Fibroblast of the conjunctiva (primary cell): ENCODE results near the gene AGAP1.
"Not testable (repeated sequence)": the region's sequence is repeated elsewhere in the genome, so short reads cannot be mapped to it uniquely, and the experiment has no call there.

Source experiments
- DNase-seq: peaks from one replicate; pipeline ENCODE4 v3.0.0-alpha.2; 2010; ENCODE audit warnings: low read depth

Gene AGAP1

DNA sequence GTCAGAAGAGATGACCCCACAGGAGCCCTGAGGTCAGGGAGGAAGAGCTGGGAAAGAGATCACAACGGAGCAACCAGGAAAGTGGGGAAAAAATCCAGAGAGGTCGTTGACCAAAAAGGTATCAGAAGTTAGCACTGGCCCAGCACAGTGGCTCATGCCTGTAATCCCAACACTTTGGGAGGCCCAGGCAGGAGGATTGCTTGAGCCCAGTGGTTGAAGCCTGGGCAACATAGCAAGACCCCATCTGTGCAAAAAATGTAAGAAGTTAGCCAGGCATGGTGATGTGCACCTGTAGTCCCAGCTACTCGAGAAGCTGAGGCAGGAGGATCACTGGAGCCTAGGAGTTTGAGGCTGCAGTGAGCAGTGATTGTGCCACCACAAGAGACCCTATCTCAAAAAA is 552.9 kb downstream of the AGAP1 start:
- no peak for DNase-seq

DNA sequence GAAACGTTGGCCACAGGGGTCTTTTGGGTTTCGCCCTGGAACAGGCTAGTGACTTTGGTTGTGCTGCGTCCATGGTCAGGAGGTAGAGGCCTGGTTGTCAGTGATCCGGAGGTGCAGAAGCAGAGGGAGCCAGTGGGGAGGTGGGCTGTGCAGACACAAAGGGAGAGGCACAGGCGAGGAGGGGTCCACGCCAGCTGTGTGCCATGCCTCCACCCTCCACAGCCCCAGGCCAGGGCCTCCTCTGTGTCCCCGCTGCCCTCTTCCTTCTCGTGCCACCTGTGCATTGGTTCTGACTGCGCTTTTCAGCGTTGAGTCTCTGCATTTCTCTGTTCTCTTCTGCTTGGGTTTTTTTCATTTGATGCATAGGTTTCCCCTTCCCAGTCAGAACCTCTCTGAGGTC is 553.3 kb downstream of the AGAP1 start:
- no peak for DNase-seq

DNA sequence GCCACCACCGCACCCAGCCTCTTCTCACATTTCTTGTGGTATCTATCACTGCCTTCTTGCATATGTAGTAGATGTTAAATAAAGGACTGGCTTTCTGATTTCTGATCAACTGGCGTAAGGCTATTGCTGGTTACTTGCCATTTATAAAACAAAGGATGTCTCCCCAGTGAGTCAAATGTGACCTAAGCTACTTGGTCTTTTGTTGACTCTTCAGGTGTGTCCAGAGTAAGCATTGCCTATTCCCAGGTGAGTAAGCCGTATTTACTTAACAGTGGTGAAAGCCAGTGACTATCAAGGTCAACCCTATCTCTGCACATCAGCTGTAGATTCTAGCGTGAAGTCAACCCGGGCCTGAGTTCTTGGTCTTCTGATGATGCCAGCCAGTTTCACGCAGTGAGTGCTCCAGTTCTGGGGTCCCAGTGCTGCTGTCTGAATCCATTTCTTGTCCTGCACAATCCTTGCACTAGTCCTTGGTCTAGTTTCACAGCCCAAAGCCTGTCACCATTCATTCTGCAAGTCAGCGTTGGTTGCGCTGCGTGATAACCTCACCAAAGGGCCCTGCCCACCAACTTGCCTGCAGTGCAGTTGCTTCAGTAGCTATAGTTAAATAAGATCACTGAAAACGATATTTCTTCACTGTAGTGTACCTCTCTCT is 554.2 kb downstream of the AGAP1 start:
- DNase-seq, result no peak

DNA sequence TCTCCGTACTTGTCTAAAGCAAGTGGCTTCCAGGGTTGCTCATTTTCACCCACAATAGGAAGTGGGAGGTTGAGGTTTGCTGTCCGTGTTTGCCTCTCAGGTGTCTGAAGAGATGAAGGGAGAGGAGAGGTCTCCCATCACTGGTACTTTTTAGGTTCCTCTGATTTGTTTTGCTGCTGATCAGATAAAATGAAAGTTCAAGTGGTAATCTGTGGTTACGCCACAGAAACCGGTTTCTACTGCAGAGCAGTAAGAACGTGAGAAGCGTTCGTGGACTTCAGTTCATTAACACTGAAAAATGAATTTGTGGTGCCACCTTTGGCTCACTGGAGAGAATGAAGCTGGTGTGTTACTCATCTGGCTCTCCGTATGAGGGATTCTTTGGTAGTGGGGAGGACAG is 556.1 kb downstream of the AGAP1 start:
- no peak for DNase-seq

DNA sequence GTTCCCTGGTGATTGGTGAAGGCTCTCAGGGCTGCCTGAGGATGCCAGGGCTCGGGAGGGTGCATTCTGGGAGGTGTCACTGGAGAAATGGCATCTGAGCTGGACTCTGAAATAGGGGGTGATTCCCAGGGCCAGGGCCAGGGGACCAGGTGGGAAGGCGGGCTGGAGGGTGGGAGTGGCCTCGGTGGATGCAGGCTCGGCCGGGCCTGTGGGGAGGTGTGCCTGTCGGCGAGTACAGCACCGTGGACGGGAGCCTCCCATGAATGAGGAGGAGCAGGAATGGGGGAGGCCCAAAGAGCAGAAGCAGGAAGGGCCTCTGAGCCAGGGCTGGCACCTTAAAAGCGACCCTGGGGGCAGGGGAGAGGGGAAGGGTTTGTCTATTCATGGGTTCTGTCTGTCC is 557.5 kb downstream of the AGAP1 start:
- no peak for DNase-seq

DNA sequence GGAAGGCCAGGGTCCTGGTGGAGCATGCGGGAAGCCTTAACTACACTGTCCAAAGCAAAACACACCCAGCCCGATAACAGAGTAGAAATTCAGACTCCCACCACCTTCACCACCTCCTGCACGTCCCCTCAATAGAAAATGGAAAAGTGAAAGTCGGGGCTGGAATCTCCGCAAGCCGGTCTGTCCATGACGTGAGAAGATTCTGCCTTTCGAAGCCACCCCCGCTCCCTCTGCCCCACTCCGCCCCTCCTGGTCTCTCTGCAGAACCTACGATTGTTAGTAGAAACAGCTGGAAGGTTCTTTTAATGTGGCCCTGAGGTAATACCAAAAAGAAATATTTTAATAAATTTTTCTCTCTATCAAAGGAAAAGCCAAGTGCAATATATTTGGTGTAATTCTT is 558.0 kb downstream of the AGAP1 start:
- no peak for DNase-seq

DNA sequence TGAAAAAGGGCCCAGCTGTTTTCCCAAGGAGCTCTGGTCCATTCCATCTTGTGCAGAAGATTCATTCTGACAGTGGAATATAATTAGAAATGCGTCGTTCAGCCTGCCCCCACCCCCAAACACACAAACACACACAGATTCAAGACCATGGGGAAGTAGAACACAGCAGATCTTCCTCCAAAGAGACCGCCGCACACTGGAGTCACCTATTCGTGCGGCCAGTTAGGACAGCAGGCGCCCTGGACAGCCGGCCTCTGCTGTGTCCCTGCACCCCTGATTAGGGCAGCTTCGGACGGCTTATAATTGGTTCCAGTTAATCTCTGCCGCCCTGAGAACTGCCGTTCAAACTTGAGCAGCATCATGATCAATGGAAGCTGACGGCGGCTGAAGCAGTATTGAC is 558.4 kb downstream of the AGAP1 start:
- DNase-seq, result no peak

DNA sequence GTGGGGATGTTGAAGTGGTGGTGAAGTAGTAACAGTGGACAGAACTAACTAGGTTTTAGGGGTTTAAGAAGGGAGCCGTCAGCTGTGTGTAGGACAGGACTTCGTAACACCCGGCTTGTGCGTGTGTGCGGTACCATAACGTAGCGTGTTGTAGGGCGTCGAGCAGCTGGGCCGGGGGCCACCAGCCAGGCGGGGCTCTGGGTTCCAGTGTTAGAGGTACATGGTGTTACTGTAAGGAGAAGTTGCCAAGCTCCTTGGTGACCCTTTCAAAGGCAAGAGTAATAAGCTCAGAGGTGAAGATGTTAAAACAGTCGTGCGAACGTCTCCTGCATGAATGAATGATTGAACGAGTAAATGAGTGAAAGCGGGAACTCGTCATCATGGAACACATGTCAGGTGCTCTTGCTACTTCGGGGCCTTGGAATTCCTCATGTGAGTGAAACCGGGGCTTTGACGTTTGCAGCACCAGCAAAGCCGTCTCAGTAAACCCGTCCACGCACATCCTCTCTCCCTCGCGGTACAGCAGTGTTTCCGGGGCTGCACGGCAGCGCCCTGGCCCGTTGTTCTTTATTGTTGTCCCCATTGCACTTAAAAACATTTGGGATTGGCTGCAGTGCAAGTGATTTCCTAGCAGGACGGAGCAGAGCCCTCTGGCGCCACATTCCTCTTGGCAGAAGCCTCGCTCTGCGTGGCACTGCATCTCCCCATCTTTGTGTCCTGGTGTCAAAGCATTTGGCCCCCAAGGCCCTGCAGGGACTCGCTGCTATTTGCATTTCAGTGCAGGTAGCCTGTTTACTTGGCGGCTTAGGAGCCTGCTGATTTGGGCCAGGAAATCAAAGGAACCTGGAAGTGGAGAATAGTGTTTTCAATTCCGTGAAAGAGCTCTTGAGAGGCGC is 559.3 kb downstream of the AGAP1 start:
- no peak for DNase-seq

DNA sequence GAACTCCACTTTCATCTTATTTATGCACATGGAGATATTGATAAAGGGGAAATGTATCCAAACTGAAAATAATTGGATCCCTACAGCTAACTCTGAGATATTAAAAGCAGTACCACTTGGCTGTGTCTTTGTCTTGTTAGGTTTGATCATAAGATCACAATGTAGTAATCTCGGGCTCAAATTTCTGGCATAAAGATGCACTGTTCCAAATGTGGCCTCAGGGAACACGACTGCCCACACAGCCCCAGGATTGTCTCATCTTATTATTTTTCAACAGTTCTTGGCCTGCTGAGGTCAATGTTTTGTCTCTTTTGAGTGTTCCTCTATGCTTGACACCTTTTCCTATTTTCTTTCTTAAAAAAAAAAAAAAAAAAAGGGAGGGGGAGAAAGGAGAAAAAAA is 560.3 kb downstream of the AGAP1 start:
- no peak for DNase-seq

DNA sequence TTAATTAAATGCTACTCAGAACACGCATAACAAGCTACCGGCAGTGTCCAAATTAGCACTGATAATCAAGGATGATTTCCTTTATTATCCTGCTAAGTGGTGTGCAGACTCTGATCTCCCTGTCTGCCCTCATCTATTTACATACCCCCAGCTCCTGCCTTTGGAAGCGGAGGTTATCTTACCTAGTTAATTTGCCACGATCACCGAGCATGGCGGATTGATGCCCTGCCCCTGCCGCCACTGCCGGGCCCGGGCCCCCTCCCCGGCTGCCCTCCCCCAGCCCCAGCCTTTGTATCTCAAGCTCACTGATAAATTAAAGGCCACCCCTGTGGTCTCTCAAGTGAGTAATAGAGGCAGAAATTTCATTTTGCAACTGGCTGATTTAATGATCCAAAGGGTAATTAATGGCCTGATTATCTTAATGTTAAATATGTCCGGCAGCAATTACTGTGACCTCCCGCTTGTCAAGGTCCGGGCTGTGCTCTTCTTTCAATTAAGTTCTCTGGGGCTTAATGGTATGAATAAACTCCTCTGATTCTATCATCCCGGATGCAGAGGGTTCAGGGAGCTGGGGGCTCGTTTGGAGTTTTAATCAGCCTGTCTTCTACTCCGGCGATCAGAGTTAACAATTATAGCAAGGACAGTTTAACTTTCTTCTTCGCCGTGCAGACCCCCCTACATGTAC is 560.9 kb downstream of the AGAP1 start:
- no peak for DNase-seq

DNA sequence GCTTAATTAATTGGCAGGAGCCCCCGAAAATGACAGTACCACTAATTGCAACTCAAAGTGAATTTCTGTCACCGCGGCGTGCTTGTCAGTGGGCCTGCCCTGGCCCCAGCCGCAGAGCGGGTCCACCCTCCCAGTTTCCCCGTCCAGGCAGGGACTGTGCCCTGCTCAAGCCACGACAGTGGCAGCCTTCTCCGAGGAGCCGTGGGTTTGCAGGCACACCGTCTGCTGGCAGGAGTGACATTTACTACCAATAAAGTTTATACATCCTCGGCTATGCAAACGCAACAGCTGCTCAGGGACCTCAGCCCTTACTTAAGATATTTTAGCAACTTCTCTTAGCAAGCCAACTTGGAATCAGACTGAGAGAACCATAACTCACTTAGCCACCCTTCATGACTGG is 561.6 kb downstream of the AGAP1 start:
- no peak for DNase-seq

DNA sequence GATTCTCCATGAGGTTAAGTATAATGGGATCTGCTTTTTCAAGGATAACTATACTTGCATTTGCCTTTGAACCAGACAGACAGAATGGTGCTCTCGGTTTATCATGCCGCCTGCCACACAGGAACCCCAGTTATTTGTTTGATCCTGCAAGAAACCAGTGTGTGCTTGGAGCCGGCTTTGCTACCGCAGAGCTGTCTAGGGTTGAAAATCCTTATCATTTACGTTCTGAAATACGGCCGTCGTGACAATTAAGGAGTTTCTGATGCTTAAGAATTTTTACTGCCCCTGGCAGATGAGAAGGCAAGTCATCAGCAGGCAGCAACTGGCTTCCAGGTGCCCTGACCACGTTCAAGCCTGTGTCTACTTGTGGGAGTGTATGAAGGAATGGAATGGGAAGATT is 562.3 kb downstream of the AGAP1 start:
- no peak for DNase-seq

DNA sequence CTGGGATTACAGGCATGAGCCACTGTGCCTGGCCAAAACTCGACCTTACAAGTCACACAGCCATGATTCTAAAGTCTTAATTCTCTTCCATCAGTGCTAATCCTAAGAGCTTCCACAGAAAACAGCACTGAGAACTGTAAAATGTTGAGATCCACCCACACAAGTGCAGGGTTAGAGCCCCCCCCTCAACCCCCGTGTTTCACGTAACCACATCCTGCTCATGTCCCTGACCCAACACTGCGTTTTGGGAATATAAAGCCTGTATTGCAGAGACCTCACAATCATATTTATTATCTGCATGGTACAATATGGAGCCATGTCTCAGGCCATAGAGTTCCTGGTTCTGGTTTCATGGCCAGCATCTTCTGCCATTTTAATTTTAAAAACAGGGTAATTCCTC is 563.5 kb downstream of the AGAP1 start:
- no peak for DNase-seq

DNA sequence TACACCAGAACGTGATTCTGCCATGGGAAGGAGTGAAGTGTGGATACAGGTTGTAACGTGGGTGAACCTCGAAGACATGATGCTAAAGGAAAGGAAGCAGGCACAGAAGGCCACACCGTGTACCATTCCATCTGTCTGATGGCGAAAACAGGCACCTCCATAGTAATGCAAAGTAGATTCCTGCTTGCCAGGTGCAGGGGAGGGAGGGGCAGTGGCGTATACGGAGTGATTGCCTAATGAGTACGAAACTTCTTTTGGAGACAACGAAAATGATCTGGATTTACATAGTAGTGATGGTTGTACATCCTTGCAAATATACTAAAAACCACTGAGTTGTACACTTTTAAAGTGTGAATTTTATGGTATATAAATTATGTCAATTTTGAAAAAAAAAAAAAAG is 567.7 kb downstream of the AGAP1 start:
- DNase-seq, result no peak

DNA sequence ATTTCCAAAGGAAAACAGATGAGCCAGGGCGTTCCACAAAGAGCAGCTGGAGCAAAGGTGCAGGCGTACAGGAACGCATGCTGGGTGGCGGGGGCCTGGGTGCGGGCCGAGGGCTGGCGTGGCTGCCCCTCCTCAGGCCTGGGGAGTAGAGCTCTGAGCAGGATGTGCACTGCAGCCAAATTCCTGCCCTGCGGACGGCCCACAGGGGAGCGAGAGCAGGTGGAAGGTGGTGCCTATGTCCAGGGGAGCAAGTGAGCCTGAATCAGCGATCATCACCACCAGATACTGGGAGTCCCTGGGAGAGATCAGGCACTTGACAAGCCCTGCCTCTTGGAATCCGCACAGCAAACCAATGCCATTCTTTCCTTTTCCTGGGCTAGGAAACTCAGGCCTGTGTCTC is 568.1 kb downstream of the AGAP1 start:
- DNase-seq, result no peak

DNA sequence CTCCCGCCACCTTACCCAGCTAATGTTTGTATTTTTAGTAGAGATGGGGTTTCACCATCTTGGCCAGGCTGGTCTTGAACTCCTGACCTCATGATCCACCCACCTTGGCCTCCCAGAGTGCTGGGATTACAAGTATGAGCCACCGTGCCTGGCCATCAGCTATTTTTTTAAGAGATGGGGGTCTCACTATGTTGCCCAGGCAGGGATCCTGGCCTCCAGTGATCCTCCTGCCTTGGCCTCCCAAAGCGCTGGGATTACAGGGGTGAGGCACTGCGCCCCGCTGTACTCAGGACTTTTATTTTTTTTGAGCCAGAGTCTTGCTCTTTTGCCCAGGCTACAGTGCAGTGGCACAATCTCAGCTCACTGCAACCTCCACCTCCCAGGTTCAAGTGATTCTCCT is 569.0 kb downstream of the AGAP1 start:
- DNase-seq, result not testable (repeated sequence)

DNA sequence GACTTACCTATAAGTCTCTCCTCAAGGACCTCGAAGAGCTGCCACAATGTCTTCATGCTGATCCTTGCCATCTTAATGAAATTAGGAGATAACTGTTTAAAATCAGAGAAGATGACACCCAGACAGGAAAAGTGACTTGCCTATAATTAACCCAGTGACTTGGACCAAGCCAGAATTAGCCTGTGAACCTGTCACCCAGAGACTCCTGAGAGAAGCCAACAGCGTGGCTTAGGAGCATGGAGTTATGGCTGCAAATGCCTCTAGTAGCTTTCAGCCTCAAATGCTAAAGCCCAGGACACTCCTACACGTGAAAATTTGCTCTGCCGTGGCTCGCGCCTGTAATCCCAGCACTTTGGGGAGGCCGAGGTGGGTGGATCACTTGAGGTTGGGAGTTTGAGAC is 570.2 kb downstream of the AGAP1 start:
- DNase-seq, result no peak

DNA sequence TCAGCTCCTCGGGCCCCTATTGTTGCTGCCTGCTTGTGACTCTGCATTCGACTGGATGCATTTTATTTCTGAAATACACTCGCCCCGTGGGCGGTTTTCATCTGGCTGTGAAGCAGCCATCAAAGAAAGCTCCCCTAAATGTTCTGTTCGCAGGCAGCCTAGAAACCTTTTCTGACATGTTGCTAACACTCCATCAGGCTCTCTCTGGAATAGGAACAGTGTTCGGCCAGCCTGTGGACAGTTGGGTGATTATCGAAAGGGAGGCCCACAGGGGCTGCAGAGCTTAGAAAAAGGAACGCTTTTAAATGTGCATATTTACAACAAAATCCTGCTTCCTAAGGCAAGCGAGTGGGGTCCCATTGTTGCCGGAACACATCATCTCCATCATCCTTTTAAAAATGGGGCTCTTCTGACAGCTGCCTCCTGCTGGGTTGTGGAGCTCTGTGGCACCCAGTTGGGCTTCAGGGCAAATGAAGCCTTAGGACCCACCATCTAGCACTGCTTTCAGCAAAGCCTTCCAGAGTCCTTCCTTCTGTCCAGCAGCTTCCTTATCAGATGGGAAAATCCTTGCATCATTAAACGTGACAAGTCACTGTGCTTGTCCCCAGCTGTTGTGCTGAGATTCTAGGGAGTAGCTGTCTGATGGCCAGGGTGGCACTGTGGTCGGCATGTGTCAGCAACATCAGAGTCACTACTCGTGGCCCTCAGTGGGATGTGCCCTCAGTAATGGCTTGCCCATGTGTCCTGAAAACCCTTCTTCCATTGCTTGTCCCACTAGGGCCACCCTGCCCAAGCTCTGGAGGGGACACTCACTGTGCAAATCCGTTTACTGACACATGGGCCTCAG is 571.7 kb downstream of the AGAP1 start:
- no peak for DNase-seq

DNA sequence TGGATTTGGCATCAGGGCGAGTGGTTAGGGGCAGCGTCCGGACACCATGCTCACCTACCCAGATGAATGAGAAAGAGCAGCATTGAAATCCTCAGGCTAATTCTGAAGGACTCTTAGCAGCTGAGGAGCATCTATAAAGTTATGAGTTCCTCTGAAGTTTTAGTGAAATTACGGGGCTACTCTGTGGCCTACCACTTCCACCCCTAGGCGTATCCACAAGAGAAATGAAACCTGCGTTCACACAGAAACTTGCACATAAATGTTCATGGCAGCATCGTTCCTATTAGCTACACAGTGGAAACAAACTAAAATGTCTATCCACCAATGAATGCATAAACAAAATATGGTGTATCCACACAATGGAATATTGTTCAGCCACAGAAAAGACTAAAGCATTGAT is 576.4 kb downstream of the AGAP1 start:
- no peak for DNase-seq

DNA sequence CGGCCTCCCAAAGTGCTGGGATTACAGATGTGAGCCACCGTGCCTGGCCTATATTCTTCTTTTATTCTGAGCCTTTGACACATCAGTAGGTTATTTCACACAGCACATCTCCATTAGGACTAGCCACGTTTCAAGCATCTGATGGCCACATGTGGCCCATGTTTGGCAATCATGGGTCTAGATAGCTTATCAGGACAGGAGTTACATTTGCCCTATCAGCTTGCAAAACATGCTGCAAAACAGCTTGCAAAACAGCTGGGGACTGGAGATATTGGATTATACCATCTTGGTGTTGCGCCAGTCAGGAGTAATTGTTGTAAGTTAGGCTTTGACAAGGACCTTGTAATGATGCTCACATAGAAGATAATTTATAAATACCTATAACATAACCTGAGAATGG is 579.4 kb downstream of the AGAP1 start:
- no peak for DNase-seq

DNA sequence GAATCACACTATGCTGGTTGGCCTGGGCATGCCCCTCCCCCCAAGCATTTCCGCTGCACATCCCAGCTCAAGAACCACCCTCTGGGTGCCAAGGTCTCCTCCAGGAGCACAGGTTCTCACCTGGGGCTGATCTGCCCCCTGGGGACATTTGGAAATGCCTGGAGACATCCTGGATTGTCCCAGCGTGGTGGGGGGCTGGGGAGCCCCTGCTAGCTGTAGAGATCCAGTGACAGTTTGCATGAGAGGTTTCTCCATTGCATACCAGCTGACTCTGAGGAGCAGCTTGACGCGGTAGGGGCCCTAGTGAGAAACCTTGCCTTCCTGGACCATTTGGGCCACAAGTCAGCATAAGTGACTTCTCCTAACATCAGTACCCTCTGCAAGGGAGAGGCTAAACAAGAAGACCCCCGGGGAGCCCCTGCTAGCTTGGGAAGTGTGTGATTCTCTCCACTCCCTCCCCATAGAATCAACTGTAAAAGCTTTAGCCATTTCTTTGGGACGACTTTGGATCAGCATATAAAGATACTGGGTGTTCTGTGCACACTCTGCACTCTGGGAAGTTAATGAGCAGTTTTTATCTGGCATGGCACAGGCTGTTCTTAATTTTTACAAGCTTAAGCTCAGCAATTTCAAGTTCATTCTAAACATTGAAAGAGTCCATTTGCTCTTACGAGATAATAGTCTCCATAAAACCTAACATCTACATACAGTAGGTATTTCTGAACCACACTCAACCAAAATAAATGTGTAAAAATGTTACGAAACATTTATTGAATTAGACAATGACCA is 580.2 kb downstream of the AGAP1 start:
- DNase-seq, result no peak
